ENCODE results near the gene ARHGEF1.

The ARHGEF1 gene

DNA sequence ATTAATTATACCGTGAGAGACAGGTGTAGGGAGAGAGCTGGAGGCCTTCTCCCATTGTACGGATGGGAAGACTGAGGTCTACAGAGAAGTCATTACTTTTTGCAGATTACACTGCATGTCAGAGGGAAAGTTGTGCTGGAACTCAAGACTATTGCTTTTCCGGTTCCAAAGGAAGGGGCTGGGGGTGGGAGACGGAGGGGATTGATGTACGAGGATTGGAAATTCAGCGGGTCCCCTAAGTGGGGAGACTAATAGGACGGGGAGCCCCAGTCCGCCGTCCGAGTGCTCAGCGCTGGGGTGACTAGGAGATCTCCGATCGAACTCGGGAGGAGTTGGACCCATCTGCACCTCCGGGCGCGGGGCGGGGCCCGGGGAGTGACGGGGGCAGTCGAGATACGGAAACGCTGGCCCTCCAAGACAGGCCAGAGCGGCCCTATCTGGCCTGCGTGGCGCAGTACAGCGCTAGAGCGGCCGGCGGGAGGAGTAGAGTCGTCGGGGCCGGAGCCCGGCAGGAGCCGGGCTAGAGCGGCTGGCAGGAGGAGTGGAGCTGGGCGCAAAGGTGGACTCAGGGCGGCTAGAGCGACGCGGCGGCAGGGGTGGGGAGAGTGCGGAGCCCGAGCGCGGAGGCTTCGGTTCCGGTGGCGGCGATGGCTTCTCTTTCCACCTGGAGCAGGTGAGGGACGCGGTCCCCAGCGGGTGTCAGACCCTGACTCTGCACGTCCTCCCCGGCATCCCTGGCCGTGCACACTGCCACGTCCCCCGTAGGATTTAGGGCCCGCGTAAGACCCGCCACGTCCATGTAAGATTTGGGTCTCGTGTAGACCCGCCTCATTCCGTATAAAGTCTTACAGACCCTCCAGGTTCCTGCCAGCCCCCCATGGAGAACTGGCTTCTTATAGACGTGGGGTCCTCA is 1.1 kb downstream of the ARHGEF1 start:
- peak; percentile 97 for DNase-seq

DNA sequence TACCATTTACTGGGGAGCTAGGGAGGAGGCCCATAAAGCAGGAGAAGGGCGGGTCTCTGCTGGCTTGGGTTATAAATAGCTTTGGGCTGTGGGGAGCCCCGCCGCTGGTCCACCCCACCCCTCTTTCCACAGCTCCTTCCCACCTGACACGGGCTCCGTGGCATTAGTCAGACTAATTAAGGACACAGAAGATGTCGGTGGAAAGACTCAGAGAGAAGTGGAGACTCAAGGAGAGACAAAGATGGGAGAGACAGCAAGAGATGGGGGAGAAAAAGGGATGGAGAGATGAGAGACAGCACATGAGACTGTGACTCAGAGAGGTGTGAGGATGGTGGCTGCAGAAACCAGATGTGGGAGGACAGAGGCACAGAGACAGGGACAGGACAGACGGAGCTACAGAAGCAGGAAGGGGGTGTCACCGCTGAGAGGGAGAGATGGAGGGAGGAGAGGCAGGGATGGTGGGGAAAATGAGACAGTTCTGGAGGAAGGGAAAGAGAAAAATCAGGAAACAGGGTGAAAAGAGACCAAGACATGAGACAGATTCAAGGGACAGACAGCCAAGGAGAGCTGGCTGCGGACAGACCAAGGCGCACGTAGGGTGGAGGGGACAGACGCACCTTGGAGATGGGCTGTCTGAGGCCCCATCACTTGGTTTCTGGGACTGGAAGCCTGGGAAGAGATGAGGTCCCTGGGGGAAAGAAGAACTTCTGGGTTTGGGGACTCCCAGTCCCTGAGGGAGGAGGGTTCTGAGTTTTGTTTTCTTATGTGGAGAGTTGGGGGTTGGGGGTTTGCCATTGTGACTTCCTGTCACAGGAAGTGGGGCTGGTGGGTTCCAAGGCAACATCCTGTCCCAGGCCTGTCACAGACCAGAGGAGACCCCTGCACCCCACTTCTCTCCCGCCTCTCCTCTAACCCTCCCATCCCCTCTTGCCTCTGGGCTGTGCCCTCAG is 4.1 kb downstream of the ARHGEF1 start:
- DNase-seq, result no peak

DNA sequence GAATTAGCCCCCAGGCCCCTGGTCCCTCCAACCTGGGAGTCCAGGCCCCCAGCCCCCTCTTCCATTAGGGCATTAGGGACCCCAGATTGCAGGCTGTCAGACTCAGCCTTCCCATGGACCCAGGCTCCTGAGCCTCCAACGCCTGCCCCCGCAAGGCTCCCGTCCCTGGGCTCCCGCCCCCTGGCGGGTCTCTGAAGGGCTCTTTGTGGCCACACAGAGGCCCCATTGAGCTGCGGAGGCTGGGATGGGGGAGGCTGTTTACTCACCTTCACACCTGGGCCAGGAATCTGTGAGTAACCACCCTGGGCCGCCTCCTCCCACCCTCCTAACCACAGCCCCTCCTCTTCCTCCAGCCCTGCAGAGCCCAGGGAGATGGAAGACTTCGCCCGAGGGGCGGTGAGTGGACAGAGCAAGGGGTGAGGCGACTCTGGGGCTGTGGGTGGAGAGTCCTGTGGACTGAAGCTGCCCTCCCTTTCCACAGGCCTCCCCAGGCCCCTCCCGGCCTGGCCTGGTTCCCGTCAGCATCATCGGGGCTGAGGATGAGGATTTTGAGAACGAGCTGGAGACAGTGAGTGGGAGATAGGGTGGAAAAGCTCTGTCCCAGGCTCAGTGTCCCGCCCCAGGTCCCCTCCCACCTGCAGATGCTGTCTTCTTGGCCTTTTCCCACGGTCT is 4.9 kb downstream of the ARHGEF1 start:
- peak; percentile 79 for DNase-seq

DNA sequence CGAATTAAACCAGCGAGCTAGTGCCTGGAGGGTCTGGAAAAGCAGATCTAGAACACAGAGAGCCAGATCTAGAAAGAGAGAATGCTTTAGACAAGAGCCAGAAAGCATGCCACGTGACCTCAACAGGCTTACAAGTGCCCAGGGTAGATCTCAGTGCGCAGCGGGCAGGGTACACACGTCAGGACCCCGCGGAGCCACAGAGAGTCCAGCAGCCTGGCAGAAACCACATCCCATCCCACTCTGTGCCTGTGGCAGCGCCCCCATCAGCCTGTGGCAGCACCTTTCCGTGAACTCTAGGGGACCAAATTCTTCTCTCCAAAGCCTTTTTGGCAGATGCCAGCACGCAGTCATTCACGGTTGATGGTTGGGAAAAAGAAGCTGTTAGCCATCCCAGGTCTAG is 5.9 kb downstream of the ARHGEF1 start:
- no peak for DNase-seq

DNA sequence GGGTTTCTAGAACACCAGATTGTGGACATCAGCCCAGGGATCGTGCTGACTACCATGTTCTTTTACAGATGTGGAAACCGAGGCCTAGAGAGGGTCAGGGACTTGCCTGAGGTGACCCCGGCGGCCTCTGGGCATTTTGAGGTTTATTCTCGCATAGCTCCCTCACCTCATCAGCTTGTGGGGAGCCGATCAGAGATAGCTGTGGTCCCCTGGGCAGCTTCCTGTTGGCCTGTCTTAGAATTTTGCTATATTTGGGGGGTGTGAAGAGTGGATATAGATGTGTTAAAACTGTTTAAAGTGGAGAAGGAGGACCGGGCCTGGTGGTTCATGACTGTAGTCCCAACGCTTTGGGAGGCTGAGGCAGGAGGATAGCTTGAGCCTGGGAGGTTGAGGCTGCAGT is 6.9 kb downstream of the ARHGEF1 start:
- DNase-seq, result no peak

- DNase-seq, result no peak
These were observed 8.0 kb downstream of the ARHGEF1 start for GRCh38 chr19:41890936-41891335.

DNA sequence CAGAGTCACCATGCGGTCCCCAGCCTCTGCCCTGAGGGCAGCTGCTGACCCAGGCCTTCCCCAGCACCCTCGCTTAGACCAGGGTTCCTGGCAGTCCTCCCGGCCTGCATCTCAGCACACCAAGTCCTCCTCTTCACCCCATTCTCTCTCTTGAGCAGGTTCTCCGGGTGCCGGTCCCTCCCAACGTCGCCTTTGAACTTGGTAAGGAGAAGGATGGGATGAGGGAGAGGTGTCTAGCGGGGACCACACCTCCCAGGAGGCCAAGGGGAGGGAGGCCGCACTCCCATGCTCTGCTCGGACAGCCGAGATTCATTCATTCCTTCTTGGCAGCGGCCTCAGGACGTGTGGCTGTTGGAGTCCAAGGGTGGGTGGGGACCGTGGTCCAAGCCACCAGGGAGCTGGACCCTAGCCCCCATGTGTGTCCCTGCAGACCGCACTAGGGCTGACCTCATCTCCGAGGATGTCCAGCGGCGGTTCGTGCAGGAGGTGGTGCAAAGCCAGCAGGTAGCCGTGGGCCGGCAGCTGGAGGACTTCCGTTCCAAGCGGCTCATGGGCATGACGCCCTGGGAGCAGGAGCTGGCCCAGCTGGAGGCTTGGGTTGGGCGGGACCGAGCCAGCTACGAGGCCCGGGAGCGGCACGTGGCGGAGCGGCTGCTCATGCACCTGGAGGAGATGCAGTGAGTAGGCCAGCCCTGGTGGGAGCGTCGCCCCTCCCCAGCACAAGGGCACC is 9.4 kb downstream of the ARHGEF1 start:
- DNase-seq, result no peak

DNA sequence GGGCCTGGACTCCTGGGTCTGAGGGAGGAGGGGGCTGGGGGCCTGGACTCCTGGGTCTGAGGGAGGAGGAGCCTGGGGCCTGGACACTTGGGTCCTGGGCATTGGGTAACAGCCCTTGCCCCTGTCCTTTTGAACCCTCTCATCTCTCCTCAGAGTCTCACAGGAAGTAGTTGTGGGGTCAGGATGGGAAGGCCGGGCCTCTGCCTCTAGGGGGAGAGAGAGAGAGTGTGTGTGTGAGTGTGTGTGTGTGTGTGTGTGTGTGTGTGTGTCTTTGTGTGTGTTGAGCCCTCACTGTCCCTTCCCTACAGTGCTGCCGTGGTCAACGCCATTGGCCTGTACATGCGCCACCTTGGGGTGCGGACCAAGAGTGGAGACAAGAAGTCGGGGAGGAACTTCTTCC is 10.9 kb downstream of the ARHGEF1 start:
- no peak for DNase-seq

- no peak for DNase-seq
These were observed 11.4 kb downstream of the ARHGEF1 start for GRCh38 chr19:41894350-41894749.

DNA sequence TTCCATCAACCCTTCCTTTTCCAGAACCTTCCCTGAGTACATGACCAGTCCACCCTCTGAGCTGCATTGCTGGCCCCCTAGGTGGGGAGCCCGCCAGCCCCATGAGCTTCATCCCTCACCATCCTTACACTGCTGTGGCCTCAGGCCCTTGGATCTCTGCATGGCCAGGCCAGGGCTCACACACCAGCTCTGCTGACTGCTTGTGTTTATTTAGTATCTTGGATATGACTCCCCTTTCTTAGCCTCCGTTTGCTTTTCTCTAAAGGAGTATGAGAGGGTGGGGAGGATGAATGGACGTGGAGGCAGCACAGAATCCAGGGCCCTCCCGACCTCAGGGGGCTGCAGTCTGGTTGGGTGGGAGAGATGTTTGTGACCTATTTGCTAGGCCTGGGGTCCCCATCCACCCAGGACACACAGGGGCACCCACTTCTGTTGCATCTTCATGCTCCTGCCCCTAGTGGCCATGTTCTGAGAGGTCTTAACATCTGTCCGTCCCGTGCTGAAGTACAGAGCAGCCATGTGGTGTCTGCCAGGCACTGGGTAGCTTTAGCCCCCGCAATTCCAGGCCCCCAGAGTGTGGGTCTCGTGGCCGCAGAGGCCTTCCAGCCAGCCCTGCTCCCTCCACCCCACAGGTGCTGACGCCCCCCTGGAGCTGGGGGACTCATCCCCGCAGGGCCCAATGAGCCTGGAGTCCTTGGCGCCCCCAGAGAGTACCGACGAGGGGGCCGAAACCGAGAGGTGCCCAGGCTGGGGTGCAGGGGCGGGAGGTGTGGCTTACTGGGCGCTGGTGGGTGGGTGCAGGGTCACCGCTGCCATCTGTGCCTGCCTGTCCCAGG is 13.0 kb downstream of the ARHGEF1 start:
- no peak for DNase-seq

DNA sequence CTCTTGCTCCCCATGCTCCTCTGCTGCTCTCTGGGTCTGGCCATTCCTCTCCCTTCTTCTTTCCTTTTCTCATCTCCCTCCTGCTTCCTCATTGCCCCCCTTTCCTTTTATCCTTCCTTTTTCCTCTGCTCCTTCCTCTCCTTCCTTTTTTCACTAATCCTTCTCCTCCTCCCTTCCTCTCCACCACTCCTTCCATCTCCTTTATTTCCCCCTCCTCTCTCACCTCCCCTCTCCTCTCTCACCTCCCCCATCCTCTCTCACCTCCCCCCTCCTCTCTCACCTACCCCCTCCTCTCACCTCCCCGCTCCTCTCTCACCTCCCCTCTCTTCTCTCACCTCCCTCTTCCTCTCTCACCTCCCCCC is 13.6 kb downstream of the ARHGEF1 start:
- DNase-seq, result no peak

GRCh38 chr19:41897181-41897580 is 14.2 kb downstream of the ARHGEF1 start:
- no peak for DNase-seq

GRCh38 chr19:41897820-41898219 is 14.8 kb downstream of the ARHGEF1 start:
- DNase-seq, result no peak

DNA sequence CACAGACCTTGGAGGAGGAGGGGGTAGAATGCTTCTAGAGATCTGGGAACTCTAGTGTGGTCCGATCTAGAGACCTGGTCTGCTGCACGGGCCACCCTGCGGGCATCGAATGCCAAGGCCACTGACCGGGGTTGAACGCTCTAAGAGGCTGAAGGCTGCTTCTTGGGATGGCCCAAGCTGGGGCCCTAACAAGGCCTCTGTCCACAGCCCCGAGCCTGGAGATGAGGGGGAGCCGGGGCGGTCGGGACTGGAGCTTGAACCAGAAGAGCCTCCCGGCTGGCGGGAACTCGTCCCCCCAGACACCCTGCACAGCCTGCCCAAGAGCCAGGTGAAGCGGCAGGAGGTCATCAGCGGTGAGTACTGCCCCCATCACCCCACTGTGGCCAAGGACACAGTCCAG is 15.3 kb downstream of the ARHGEF1 start:
- no peak for DNase-seq

DNA sequence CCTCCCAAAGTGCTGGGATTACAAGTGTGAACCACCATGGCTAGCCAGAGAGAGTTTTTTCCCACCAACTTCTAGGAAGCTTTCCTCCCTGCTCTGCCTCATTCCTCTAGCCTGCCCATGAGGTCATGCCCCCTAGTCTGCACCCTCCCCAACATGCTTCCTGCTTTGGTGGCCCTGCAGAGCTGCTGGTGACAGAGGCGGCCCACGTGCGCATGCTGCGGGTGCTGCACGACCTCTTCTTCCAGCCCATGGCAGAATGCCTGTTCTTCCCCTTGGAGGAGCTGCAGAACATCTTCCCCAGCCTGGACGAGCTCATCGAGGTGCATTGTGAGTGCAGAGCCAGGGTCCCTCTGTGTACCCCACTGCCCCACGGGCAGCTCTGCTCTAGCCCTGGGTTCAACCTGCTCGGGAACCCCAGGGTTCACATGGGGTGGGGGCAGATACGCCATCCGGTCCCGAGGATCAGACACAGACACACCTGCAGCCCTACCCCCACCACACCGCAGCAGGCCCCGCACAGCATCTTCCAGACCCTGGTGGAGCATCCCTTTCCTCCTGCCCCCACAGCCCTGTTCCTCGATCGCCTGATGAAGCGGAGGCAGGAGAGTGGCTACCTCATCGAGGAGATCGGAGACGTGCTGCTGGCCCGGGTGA is 18.9 kb downstream of the ARHGEF1 start:
- DNase-seq, result no peak

DNA sequence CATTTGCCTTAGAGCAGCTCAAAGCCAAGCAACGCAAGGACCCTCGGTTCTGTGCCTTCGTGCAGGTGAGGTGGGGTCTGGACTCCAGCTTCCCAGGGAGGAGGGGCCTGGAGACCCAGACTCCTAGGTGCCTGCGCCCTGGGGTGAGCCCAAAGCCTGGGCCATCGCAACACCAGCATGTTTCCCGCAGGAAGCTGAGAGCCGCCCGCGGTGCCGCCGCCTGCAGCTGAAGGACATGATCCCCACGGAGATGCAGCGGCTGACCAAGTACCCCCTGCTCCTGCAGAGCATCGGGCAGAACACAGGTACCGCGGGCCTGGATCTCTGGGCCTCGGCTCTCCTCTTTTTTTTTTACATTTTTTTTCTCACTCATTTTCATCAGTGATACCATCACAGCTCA is 19.6 kb downstream of the ARHGEF1 start:
- no peak for DNase-seq

- DNase-seq, result peak; percentile 11
These were observed 20.4 kb downstream of the ARHGEF1 start for GRCh38 chr19:41903193-41903953.

GRCh38 chr19:41904118-41904870 is 21.3 kb downstream of the ARHGEF1 start:
- peak; percentile 97 for DNase-seq

GRCh38 chr19:41905273-41906002 is 22.5 kb downstream of the ARHGEF1 start:
- DNase-seq, result no peak

Data from NCI-H2029 (cell line).